ENCODE results near the gene SLC29A2.

SLC29A2 gene

DNA sequence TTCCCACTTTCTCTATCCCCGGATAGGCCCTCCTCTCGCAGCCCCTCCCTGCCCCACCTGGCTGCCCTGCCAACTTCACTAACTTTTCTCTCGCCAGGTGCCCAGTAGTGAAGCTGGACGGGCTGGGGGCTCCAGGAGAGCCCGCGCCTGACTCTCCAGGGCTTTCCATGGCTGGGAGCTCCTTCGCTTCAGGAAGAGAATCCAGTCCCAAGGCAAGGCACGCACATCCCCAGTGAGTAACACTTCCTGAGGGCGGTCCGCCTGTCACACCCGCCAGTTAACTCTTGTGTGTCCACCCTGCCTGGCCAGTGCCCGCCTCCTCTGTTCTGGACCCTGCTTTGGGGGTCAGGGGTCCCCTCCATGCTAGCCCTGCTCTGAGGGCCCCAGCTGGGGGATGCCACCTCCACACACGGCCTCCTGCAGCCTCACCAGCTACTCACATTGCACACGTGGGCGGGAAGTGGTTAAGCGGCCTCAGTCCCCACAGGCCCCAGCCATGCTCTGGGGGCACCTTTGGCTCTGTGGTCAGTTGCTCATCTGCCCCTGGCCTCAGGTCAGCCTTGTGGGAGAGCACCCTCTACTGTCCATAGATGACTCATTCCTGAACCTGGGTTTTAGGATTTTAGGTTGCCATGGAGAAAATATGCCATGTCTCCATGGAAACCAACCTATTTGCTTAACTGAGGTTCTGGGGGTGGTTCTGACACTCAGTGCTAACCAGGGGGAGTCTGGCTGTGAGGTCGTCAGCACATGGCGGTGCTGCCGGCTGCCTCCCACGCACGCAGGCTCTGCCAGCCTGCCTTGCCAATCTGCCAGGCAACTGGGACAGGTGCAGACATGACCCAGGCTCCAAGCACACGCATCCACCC is 35.1 kb downstream of the SLC29A2 start, which contains the start of gene RIN1:
Gene RIN1, minus strand, starts transcription at position 201 of the 869 bp plus-strand sequence. Its CDS starts 32 bp downstream, at position 169.
- Mint-ChIP-seq H3K4me1 (ENCODE audit: low read depth) (peaks cover 35% of the 10 kb centered on the region), H3K9me3 (no peaks in the 10 kb centered on the region), H3K36me3 (ENCODE audit: low read depth) (peaks cover 88% of the 10 kb centered on the region), H3K4me3 (peak within 1 kb of the TSS; percentile 95), H3K27ac (peak within 1 kb of the TSS; percentile 89), H3K27me3 (no peaks in the 10 kb centered on the region)
- intact Hi-C loops (cut with micrococcal nuclease) = no loop called here

DNA sequence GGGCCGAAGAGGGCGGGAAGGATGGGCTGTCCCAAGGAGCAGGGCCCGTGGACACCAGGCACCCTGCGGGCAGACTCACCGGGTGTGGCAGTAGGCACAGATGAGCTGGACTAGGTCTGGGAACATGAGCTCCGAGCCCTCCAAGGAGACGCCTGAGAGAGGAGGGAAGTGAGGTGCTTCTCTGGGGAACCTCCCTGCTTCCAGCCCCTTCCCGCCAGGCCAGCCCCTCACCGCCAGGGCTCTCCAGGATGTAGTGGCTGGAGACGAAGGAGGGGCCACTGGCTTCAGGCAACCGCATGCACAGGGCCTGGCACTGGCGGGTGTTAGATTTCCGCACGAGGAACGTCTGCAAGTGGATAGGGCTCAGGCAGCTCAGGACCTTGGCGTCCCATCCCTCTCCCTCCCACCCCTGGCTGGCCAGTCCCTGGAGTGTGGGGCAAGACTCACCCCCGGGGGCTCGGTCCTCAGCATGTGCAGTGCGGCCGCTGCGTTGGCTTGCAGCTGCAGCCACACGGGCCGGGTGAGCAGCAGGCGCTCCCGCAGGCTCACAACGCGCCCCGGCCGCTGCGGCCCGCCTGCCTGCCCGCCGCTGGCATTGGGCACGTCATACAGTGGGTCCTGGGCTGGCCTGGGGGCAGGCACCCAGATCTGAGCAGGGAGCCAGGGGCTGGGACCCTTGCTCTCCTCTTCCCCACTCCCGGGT is 35.9 kb downstream of the SLC29A2 start:
- Mint-ChIP-seq H3K9me3 (no peaks in the 10 kb centered on the region), H3K27ac (peak overlapping the region; percentile 89), H3K4me1 (ENCODE audit: low read depth) (peaks cover 35% of the 10 kb centered on the region), H3K4me3 (peak overlapping the region; percentile 95), H3K36me3 (ENCODE audit: low read depth) (peaks cover 81% of the 10 kb centered on the region), H3K27me3 (no peaks in the 10 kb centered on the region)
- intact Hi-C loops (cut with micrococcal nuclease) = no loop called here

DNA sequence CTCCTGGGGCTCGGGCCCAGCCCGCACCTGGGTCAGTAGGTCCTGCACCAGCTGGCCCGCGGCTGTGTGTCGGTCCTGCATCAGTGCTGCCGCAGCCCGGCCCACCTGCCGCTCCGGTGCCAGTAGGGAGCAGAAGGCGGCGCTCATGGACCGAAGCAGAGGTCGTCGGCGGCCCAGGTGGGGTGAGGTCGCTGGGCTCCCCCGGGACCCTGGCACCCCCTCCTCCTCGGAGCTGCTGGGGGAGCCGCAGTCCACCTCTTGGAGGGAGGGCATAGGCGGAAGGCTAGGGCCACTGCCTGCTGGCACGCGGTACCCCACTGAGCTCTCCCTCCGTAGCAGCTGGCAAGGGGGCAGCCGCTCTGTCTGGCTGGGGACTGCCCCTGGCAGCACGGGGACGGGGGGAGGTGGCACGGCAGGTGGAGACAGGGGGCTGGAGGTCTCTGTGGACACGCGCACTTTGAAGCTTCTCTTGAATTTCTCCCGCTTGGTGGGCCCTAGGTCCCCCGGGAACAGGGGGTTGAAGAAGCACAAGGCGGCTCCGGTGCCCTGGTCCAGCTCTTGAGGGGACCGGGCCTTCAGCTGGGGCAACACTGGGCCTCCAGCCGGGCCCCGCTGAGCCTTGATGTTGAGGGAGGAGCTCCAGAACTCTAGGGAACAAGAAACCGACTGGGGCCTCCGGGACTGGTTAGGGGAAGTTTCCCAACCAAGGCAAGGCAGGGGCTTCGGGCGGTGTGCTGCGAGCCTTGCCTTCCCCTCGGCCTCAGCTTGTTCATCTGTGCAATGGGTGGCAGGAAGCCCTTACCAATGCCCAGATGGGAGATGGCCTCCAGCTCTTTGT is 36.7 kb downstream of the SLC29A2 start:
- Mint-ChIP-seq H3K9me3 (no peaks in the 10 kb centered on the region), H3K27ac (peak overlapping the region; percentile 89), H3K36me3 (ENCODE audit: low read depth) (peaks cover 72% of the 10 kb centered on the region), H3K4me3 (peak overlapping the region; percentile 95), H3K4me1 (ENCODE audit: low read depth) (peaks cover 35% of the 10 kb centered on the region), H3K27me3 (peaks cover 3% of the 10 kb centered on the region)
- intact Hi-C loops (cut with micrococcal nuclease) = no loop called here

DNA sequence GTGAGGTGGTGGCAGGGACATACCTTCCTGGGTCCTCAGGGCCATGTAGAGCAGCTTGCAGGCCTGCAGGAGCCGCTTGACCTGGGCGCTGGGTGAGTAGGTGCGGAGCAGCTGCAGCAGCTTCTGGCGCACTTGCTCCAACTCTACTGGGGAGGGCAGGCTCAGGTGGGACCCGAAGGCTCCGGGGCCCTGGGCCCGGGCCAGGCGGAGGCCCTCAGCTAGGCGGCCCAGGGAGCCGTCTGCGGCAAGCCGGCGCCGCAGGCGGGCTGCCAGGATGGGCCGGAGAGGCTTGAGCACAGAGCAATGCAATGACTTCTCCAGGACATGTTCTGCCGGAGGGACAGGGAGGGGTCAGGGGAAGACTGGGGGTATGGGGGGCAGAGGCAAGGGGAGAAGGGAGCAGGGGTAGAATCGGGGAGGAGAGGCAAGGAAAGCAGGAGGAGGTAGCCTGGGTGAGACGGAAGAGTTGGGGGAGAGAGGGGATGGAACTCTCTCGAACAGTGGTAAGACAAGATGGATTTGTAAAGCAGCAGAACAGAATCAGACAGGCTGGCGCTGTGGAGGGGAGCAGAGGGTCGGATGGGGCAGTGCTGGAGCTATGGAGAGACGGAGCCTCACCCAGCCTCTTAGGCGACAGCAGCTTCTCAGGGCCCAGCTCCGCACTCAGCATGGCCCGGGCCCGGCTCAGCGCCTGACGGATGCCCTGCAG is 37.5 kb downstream of the SLC29A2 start:
- peaks cover 35% of the 10 kb centered on the region for H3K4me1 Mint-ChIP-seq (ENCODE audit: low read depth)
- peaks cover 64% of the 10 kb centered on the region for H3K36me3 Mint-ChIP-seq (ENCODE audit: low read depth)
- H3K4me3 Mint-ChIP-seq = no peak overlapping the region
- intact Hi-C loops (cut with micrococcal nuclease) = no loop called here
- no peaks in the 10 kb centered on the region for H3K9me3 Mint-ChIP-seq
- no peak overlapping the region for H3K27ac Mint-ChIP-seq
- peaks cover 3% of the 10 kb centered on the region for H3K27me3 Mint-ChIP-seq

- Mint-ChIP-seq H3K4me3 (no peak overlapping the region), H3K27me3 (peaks cover 3% of the 10 kb centered on the region), H3K27ac (no peak overlapping the region), H3K4me1 (ENCODE audit: low read depth) (peaks cover 41% of the 10 kb centered on the region), H3K9me3 (no peaks in the 10 kb centered on the region), H3K36me3 (ENCODE audit: low read depth) (peaks cover 57% of the 10 kb centered on the region)
- intact Hi-C loops (cut with micrococcal nuclease) = no loop called here
These were observed 38.2 kb downstream of the SLC29A2 start for GRCh38 chr11:66333220-66333877.

GRCh38 chr11:66332371-66333219 is 39.0 kb downstream of the SLC29A2 start:
- Mint-ChIP-seq H3K9me3 (no peaks in the 10 kb centered on the region), H3K36me3 (ENCODE audit: low read depth) (peaks cover 50% of the 10 kb centered on the region), H3K27ac (peak overlapping the region; percentile 30), H3K4me3 (no peak overlapping the region), H3K27me3 (peaks cover 3% of the 10 kb centered on the region), H3K4me1 (ENCODE audit: low read depth) (peaks cover 42% of the 10 kb centered on the region)
- intact Hi-C loops (cut with micrococcal nuclease) = no loop called here

DNA sequence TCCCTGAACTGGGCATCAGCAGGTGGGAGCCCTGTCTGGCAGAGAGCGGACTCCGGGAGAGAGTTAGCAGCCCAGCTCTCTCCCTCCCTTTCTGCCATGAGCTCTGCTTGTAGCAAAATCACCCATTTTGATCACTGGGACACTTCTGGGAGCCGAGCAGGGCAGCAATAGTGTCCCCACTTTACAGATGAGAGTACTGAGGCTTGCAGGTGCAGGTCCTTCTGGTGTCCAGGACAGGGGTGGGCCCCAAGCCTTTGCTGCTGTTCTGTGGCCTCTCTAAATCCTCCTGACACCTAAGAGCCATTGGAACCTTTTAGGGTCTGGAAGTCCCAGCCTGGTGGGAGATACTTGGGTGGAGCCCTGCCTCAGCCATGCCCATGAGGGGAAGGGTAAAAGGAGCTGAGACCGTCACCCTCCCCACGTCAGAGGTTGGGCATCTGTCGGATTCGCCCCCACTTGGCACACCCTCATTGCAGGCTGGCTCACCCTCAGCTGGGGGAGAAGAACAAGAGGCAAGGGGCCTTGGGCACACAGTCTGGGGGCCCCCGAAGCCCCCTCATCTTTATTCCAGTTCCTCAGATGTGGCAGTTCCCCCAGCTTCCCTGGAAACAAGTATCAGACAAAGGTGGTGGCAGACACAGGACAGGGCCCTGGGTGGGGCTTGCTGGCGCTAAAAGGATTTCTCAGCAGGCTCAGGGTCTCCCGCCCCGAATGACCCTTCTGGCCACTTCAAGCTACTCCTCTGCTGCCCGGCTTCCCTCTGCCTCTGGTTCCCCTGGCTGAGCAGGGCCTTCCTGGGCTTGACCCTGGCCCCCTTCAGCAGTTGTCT is 39.8 kb downstream of the SLC29A2 start:
- Mint-ChIP-seq H3K4me1 (ENCODE audit: low read depth) (peaks cover 33% of the 10 kb centered on the region), H3K27me3 (peaks cover 3% of the 10 kb centered on the region), H3K36me3 (ENCODE audit: low read depth) (peaks cover 41% of the 10 kb centered on the region), H3K27ac (no peak overlapping the region), H3K4me3 (no peak overlapping the region), H3K9me3 (no peaks in the 10 kb centered on the region)
- intact Hi-C loops (cut with micrococcal nuclease) = no loop called here

DNA sequence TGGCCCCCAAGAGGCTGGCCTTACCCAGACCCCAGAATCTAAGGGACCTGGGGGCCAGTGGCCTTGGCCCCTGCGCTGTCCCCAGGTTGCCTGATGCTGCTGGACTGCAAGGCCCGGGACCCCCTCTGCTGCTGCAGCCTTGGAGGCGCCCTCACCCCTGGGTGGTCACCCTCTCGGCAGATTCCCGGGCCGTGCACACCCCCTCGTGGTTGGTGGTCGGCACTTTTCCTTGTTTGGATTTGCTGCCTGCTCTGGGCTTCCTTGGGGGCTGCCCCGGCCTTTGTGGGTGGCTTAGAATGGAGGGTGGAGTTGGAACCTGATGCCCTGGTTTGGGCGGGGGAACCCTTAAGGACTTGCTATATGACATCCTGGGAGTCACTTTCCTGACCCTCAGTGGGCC is 40.6 kb downstream of the SLC29A2 start:
- Mint-ChIP-seq H3K4me3 (no peak overlapping the region), H3K9me3 (no peaks in the 10 kb centered on the region), H3K27me3 (peaks cover 5% of the 10 kb centered on the region), H3K36me3 (ENCODE audit: low read depth) (peaks cover 36% of the 10 kb centered on the region), H3K27ac (no peak overlapping the region), H3K4me1 (ENCODE audit: low read depth) (peaks cover 27% of the 10 kb centered on the region)
- intact Hi-C loops (cut with micrococcal nuclease) = no loop called here

GRCh38 chr11:66329165-66329673 is 42.3 kb downstream of the SLC29A2 start:
- peaks cover 5% of the 10 kb centered on the region for H3K27me3 Mint-ChIP-seq
- no peak overlapping the region for H3K4me3 Mint-ChIP-seq
- intact Hi-C loops (cut with micrococcal nuclease) = no loop called here
- no peaks in the 10 kb centered on the region for H3K9me3 Mint-ChIP-seq
- H3K4me1 Mint-ChIP-seq (ENCODE audit: low read depth) = peaks cover 16% of the 10 kb centered on the region
- H3K36me3 Mint-ChIP-seq (ENCODE audit: low read depth) = peaks cover 27% of the 10 kb centered on the region
- H3K27ac Mint-ChIP-seq = no peak overlapping the region

GRCh38 chr11:66328302-66329144 is 43.0 kb downstream of the SLC29A2 start:
- Mint-ChIP-seq H3K36me3 (ENCODE audit: low read depth) (peaks cover 20% of the 10 kb centered on the region), H3K4me1 (ENCODE audit: low read depth) (peaks cover 13% of the 10 kb centered on the region), H3K27ac (peak overlapping the region; percentile 30), H3K27me3 (peaks cover 5% of the 10 kb centered on the region), H3K9me3 (no peaks in the 10 kb centered on the region), H3K4me3 (no peak overlapping the region)
- intact Hi-C loops (cut with micrococcal nuclease) = loop anchor here (1.0 kb wide), 1 partner anchor 17 kb away; no protein-coding TSS in a partner anchor

- Mint-ChIP-seq H3K9me3 (no peaks in the 10 kb centered on the region), H3K4me1 (ENCODE audit: low read depth) (peaks cover 13% of the 10 kb centered on the region), H3K27me3 (peaks cover 5% of the 10 kb centered on the region), H3K36me3 (ENCODE audit: low read depth) (peaks cover 15% of the 10 kb centered on the region), H3K4me3 (no peak overlapping the region), H3K27ac (no peak overlapping the region)
- intact Hi-C loops (cut with micrococcal nuclease) = loop anchor here (1.0 kb wide), 1 partner anchor 17 kb away; no protein-coding TSS in a partner anchor
These were observed 43.6 kb downstream of the SLC29A2 start for GRCh38 chr11:66328031-66328301.

Data from dendritic cell treated with granulocyte-macrophage colony-stimulating factor and Interleukin-4, amounts not matched to agents 40 ng/mL and 50 ng/mL, for 4 days (primary cell).